ENCODE data around the gene ADGRG1.

The ADGRG1 gene

GRCh38 chr16:57680842-57681375 lies 52.5 kb downstream of the ADGRG1 start:
- Mint-ChIP-seq H3K4me1 (no peaks in the 10 kb centered on the region), H3K9me3 (no peaks in the 10 kb centered on the region), H3K36me3 (ENCODE audit: low read depth) (no peaks in the 10 kb centered on the region), H3K4me3 (no peak overlapping the region), H3K27me3 (no peaks in the 10 kb centered on the region), H3K27ac (no peak overlapping the region)
- DNase-seq = no peak
- ATAC-seq = no peak

GRCh38 chr16:57681950-57682728 lies 53.7 kb downstream of the ADGRG1 start:
- Mint-ChIP-seq H3K27ac (no peak overlapping the region), H3K4me3 (no peak overlapping the region), H3K36me3 (ENCODE audit: low read depth) (no peaks in the 10 kb centered on the region), H3K4me1 (no peaks in the 10 kb centered on the region), H3K27me3 (no peaks in the 10 kb centered on the region), H3K9me3 (no peaks in the 10 kb centered on the region)
- DNase-seq = no peak
- ATAC-seq = no peak

- no peak for ATAC-seq
Measured at GRCh38 chr16:57682809-57683635, 54.6 kb downstream of the ADGRG1 start.

GRCh38 chr16:57683636-57684545 lies 55.5 kb downstream of the ADGRG1 start:
- Mint-ChIP-seq H3K36me3 (ENCODE audit: low read depth) (no peaks in the 10 kb centered on the region), H3K27me3 (no peaks in the 10 kb centered on the region), H3K27ac (no peak overlapping the region), H3K9me3 (no peaks in the 10 kb centered on the region), H3K4me3 (no peak overlapping the region), H3K4me1 (no peaks in the 10 kb centered on the region)
- ATAC-seq (no peak), DNase-seq (no peak)

More at GRCh38 chr16:57682809-57683635, 54.6 kb downstream of the ADGRG1 start:
- Mint-ChIP-seq H3K27me3 (no peaks in the 10 kb centered on the region), H3K36me3 (ENCODE audit: low read depth) (no peaks in the 10 kb centered on the region), H3K9me3 (no peaks in the 10 kb centered on the region), H3K27ac (no peak overlapping the region), H3K4me3 (no peak overlapping the region), H3K4me1 (no peaks in the 10 kb centered on the region)
- DNase-seq = no peak

GRCh38 chr16:57684626-57685358 lies 56.4 kb downstream of the ADGRG1 start:
- H3K4me1 Mint-ChIP-seq = peaks cover 8% of the 10 kb centered on the region
- ATAC-seq (no peak), DNase-seq (no peak)
- no peaks in the 10 kb centered on the region for H3K36me3 Mint-ChIP-seq (ENCODE audit: low read depth)
- no peak overlapping the region for H3K4me3 Mint-ChIP-seq
- H3K9me3 Mint-ChIP-seq = no peaks in the 10 kb centered on the region
- no peak overlapping the region for H3K27ac Mint-ChIP-seq
- H3K27me3 Mint-ChIP-seq = no peaks in the 10 kb centered on the region

- ATAC-seq = no peak
- no peak overlapping the region for H3K27ac Mint-ChIP-seq
- H3K4me1 Mint-ChIP-seq = peaks cover 16% of the 10 kb centered on the region
- H3K27me3 Mint-ChIP-seq = no peaks in the 10 kb centered on the region
- H3K36me3 Mint-ChIP-seq (ENCODE audit: low read depth) = no peaks in the 10 kb centered on the region
- DNase-seq = no peak
- H3K4me3 Mint-ChIP-seq = no peak overlapping the region
- H3K9me3 Mint-ChIP-seq = no peaks in the 10 kb centered on the region
Measured at GRCh38 chr16:57685633-57686032, 57.2 kb downstream of the ADGRG1 start.

- ATAC-seq (no peak), DNase-seq (no peak)
- peaks cover 19% of the 10 kb centered on the region for H3K4me1 Mint-ChIP-seq
- H3K4me3 Mint-ChIP-seq = no peak overlapping the region
- H3K27me3 Mint-ChIP-seq = no peaks in the 10 kb centered on the region
- no peaks in the 10 kb centered on the region for H3K36me3 Mint-ChIP-seq (ENCODE audit: low read depth)
- H3K9me3 Mint-ChIP-seq = no peaks in the 10 kb centered on the region
- H3K27ac Mint-ChIP-seq = no peak overlapping the region
Measured at GRCh38 chr16:57686577-57686976, 58.1 kb downstream of the ADGRG1 start.

- Mint-ChIP-seq H3K9me3 (no peaks in the 10 kb centered on the region), H3K27ac (no peak overlapping the region), H3K4me1 (peaks cover 19% of the 10 kb centered on the region), H3K27me3 (no peaks in the 10 kb centered on the region), H3K4me3 (no peak overlapping the region), H3K36me3 (ENCODE audit: low read depth) (no peaks in the 10 kb centered on the region)
- no peak for DNase-seq
- no peak for ATAC-seq
Measured at GRCh38 chr16:57687363-57687929, 59.0 kb downstream of the ADGRG1 start.

- no peak for DNase-seq
- H3K9me3 Mint-ChIP-seq = no peaks in the 10 kb centered on the region
- ATAC-seq = no peak
- peaks cover 19% of the 10 kb centered on the region for H3K4me1 Mint-ChIP-seq
- H3K4me3 Mint-ChIP-seq = no peak overlapping the region
- H3K27ac Mint-ChIP-seq = no peak overlapping the region
- no peaks in the 10 kb centered on the region for H3K27me3 Mint-ChIP-seq
- no peaks in the 10 kb centered on the region for H3K36me3 Mint-ChIP-seq (ENCODE audit: low read depth)
Measured at GRCh38 chr16:57688487-57688986, 60.1 kb downstream of the ADGRG1 start.

GRCh38 chr16:57688987-57689761 lies 60.7 kb downstream of the ADGRG1 start:
- H3K36me3 Mint-ChIP-seq (ENCODE audit: low read depth) = no peaks in the 10 kb centered on the region
- H3K9me3 Mint-ChIP-seq = no peaks in the 10 kb centered on the region
- H3K27me3 Mint-ChIP-seq = no peaks in the 10 kb centered on the region
- DNase-seq = no peak
- H3K4me1 Mint-ChIP-seq = peaks cover 19% of the 10 kb centered on the region
- H3K27ac Mint-ChIP-seq = peak overlapping the region; percentile 76
- peak overlapping the region; percentile 3 for H3K4me3 Mint-ChIP-seq
- no peak for ATAC-seq

GRCh38 chr16:57689762-57690558 lies 61.5 kb downstream of the ADGRG1 start:
- ATAC-seq (peak; percentile 67), DNase-seq (peak; percentile 52)
- Mint-ChIP-seq H3K4me1 (peaks cover 26% of the 10 kb centered on the region), H3K27ac (peak overlapping the region; percentile 79), H3K27me3 (no peaks in the 10 kb centered on the region), H3K9me3 (no peaks in the 10 kb centered on the region), H3K4me3 (peak overlapping the region; percentile 3), H3K36me3 (ENCODE audit: low read depth) (no peaks in the 10 kb centered on the region)

GRCh38 chr16:57690782-57691471 lies 62.5 kb downstream of the ADGRG1 start:
- Mint-ChIP-seq H3K27ac (no peak overlapping the region), H3K4me3 (no peak overlapping the region), H3K4me1 (peaks cover 31% of the 10 kb centered on the region), H3K27me3 (no peaks in the 10 kb centered on the region), H3K9me3 (no peaks in the 10 kb centered on the region), H3K36me3 (ENCODE audit: low read depth) (no peaks in the 10 kb centered on the region)
- no peak for ATAC-seq
- DNase-seq = no peak
